ENCODE data around the gene C12orf42.

Gene C12orf42

GRCh38 chr12:103336940-103337339 is 158.8 kb downstream of the C12orf42 start:
- DNase-seq (ENCODE audit: low read depth), result no peak

DNA sequence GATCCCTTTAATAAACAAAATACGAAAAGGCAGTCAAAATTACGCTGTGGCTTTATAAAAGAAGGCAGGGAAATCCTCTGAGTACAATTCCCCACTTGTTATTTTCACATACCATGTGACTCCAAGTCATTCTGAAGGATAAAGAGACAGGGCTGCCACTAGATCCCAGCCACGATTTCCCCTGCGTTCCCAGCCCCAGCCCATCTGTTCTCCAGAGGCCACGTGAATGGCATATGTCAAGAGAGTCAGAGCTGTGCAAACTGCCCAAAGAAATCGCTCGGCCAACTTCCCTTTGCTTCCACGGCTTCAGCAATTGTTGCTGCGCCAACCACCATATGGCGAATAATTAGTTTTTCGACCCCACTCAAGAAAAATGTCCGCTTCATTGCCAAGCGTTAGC is 161.3 kb downstream of the C12orf42 start:
- no peak for DNase-seq (ENCODE audit: low read depth)

DNA sequence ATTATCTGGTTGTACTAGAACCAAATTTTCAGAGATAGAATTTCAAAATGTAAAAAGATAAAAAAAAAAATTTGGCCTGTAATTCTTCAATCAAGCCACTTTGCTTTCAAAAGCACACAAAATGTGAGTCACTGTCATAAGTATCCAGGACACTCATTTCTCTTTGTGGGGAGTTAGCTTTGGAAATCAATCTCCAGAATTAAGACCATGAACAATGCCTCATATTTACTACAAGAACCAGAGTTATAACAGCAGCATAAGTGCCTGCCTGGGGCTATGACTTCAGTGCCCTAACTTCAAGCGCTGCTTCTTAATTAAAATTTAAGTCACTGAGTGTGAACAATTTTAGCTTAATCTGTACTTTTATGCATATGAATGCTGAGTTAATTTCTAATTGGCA is 162.1 kb downstream of the C12orf42 start:
- no peak for DNase-seq (ENCODE audit: low read depth)

- no peak for DNase-seq (ENCODE audit: low read depth)
These were observed 164.1 kb downstream of the C12orf42 start for GRCh38 chr12:103331643-103332042.

- no peak for DNase-seq (ENCODE audit: low read depth)
These were observed 165.1 kb downstream of the C12orf42 start for GRCh38 chr12:103330672-103331071.

- no peak for DNase-seq (ENCODE audit: low read depth)
These were observed 168.1 kb downstream of the C12orf42 start for GRCh38 chr12:103327676-103328075.

- no peak for DNase-seq (ENCODE audit: low read depth)
These were observed 169.6 kb downstream of the C12orf42 start for GRCh38 chr12:103326190-103326589.

DNA sequence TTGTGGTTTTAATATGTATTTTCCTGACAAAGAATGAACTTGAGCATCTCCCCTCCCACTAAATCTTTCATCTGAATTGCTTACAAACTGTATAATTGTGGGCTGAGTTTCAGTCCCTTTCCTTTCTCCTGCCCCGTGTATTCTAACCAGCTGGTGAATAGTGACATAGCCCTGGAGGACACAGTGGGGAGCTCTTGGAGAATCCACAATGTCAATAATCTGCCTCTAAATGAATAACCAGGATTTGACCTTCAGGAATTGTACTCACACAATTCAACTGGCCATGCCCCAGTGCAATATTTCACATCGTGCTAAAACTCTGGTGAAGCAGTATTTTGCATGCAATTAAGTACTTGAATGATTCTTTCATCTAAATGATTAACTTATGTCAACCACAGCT is 177.2 kb downstream of the C12orf42 start:
- DNase-seq (ENCODE audit: low read depth), result no peak

DNA sequence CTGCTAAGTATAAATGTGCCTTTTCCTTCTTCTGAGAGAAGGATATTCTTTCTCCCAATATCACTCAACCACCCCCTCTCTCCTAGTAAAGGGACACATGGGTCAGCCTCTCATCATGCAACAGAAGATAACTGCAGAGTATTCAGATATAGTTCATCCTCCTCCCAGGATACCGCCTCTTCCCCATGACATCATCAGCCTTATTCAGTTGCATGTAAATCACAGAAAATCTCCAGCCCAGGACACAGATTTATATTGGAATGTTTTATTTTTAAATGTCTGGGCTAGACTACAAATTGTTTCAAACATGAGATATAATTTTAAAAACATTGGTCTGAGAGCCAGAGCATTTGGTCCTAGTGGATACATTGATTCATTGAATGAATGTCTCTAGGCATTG is 178.5 kb downstream of the C12orf42 start:
- DNase-seq (ENCODE audit: low read depth), result no peak

DNA sequence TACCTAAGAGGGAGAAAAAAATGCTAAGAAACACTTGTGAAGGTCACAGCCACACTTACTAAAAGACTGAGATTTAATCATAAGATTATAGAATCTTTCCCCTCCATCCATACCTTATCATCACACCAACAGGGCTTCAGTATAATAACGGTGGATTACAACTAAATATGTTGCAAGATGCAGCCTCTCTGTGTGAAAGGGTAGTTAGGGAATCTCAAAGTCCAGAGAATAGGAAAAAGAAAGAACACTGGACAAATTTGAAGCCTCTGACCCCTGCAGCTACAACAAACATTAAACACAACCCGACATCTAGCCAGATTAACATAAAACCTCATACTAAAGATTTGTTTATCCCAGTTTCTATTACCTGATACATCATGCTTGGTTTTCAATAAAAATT is 181.0 kb downstream of the C12orf42 start:
- no peak for DNase-seq (ENCODE audit: low read depth)

- no peak for DNase-seq (ENCODE audit: low read depth)
These were observed 181.9 kb downstream of the C12orf42 start for GRCh38 chr12:103313894-103314293.

DNA sequence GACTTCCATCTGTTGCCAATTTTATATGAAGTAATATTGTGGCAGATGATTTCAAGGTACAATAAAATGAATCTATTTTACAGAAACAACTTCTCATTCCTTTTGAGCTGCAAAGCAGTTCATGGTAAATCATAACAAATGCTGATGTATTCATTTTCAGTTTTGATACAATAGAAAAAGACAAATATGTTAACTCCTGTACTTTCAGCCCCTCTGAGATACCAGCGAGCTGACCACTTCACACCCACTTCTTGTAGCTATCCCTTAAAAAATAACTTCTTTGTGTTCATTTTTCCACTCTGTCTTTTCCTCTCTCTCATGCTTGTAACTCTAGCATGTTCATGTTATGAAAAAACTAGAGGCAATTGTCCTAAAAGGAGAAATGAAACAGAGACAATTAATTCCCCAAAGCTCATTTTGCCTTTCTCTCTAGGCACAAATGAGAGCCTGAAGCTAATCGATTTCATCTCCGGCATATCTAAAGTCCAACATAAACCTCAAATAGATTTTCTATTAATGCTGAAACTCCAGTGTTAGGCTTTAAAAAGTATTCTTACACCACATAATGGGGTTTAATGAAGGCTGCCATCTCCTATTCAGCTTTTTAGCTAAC is 182.9 kb downstream of the C12orf42 start:
- DNase-seq (ENCODE audit: low read depth), result no peak

DNA sequence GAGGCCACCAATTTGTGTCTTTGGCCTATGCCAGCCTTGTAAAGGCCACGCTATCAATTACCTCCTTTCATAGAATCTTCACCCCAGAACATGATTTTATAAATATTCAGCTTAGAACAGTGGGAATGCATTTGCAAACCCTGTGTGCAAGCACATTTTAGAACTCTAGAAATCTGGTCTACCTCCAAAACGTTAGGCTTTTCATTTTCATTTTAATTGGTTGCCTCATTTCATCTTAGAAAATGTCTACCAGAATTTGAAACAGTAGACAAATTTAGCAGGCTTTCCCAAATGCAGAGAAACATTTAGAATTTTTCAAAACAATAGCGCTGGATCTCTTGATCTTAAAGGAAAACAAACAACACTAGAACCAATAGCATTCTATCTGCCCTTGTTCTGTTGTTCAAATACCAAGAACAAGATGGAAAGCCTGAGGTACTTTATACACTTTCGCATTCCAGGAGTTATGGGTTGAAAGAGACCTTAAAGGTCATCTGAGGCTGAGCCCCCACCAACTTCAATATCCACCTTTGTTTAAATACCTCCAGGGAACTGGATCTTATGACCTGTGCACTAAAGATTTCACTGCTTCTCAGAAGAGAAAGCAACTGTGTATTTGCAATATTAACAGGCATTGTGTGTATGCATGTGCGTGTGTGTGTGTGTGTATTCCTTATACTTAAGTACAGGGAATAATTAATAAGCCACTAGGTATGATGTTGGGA is 185.1 kb downstream of the C12orf42 start:
- DNase-seq (ENCODE audit: low read depth), result no peak

- DNase-seq (ENCODE audit: low read depth), result no peak
These were observed 187.4 kb downstream of the C12orf42 start for GRCh38 chr12:103308396-103308795.

DNA sequence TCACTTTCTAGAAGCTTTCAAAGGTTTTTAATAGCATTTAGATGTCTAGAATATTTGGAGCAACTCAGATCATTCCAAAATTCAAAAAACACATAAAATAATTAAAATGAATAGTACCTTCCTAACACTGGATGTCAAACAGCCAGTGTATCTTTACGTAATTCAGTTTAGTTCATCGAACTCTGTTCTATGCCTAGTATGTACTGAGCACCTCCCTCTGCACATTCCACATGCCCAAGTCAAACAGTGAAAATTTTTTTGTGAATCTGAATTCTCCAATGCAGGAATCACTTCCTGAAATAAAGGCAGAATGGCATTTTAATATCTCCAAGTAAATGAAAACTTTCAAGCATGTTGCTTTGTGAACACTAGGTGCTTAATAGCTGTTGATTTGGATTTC is 192.3 kb downstream of the C12orf42 start:
- no peak for DNase-seq (ENCODE audit: low read depth)

- no peak for DNase-seq (ENCODE audit: low read depth)
These were observed 193.9 kb downstream of the C12orf42 start for GRCh38 chr12:103301642-103302591.

DNA sequence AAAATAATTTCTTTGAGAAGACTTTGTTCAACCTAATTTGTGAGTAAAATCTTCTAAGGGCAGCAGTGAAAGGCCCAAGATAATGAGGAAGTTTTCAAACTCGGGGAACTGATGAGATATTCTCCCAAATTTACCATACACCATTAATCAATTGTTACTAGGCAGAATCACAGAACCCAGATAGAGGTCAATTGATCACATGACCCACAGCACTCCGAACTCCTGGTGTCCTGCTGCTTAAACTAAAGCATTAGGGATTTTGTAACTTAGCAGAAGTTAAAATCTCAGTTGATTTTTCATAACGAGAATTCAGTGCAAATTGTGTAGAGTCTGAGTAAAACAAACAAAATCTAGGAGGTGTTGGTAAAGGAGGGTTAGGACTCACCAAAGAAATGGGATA is 207.8 kb downstream of the C12orf42 start:
- DNase-seq (ENCODE audit: low read depth), result no peak

DNA sequence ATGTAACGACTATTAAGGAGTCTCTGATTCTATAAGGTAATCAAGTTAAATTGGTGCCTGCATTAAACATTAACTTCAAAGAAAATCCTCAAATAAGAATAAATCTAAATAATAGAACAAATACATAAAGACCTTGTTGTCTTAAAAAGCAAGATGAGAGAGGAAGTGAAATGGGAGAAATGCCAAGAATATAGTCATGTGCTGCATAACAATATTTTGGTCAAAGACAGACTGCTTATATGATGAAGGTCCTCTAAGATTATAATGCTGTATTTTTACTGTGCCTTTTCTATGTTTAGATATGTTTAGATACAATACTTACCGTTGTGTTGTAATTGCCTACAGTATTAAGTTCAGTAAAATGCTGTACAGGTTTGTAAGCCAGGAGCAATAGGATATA is 213.6 kb downstream of the C12orf42 start:
- no peak for DNase-seq (ENCODE audit: low read depth)

- DNase-seq (ENCODE audit: low read depth), result no peak
These were observed 216.3 kb downstream of the C12orf42 start for GRCh38 chr12:103279444-103279843.

- no peak for DNase-seq (ENCODE audit: low read depth)
These were observed 217.4 kb downstream of the C12orf42 start for GRCh38 chr12:103278329-103278728.

DNA sequence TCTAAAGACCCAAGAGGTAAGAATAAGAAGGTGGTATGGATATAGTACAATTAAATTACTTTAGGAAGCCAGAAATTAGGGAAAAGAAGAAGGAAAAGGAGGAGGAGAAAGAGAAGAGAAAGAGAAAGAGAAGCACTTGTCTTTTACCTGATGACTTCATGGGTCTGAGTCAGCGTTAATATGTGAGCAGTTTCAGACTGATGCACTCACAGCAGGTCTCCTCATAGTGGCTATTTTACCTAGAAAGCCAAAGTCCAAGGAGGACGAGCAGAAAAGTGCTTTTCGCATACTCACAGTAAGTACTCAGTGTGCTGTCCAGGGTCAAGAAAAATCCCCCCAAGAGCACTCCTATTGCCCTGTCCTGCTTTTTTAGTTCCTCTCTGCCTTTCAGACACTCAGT is 222.1 kb downstream of the C12orf42 start:
- DNase-seq (ENCODE audit: low read depth), result no peak

DNA sequence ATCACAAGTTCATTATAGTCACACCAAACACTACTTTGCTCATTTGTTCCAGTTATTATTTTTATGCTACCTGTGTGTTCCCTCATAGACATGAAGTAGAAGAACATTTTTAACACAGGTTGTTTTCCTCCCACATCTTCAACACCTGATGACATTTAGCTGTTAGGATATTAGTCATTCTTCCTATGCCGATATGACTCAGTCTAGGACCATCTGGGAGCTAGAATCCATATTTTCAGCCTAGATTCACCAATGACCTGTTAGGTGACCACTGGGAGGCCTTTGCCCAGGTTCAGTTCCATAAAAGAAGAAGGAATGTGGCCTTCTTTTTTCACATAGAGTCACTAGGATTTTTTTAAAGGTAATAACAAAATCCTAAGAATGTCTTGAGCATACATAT is 222.8 kb downstream of the C12orf42 start:
- no peak for DNase-seq (ENCODE audit: low read depth)

DNA sequence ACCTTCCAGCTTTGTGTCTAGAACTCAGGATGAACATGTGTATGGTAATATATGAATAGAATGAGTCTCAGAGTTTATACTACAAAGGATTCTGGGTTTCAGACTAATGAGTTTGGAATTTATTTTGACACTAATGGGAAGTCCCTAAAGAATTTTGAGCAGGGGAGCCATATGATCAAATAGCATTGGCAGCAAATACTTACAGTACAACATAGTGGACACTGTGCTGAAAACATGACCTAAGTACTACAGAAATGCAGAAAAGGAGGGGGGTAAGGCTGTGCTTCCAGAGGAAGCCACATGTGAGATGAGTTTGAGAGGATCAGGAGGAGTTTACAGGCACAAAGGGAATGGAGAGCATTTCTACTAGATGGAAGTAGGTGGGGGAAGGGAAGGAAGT is 225.8 kb downstream of the C12orf42 start:
- DNase-seq (ENCODE audit: low read depth), result no peak
